Umbilical cord (tissue), 2 donors: ENCODE results near the gene OR6C2. TPM values are rescaled to one million over a fixed set of nuclear protein-coding genes. Genes with fewer than 3 reads are reported as not detected.
A peak's percentile ranks its signal among the peaks of the same experiment; 100 is the strongest.
"Not testable (repeated sequence)": the region's sequence is repeated elsewhere in the genome, so short reads cannot be mapped to it uniquely, and the experiment has no call there.

Source experiments
- DNase-seq: peaks from one replicate; pipeline ENCODE4 v3.0.0-alpha.2; 2015; ENCODE audit warnings: low spot score
- total RNA-seq: library from RNA; depleted of rRNA; stranded (reverse); fragments of >200 nt; gene quantifications from one replicate; pipeline ENCODE4 v1.2.3, GENCODE V29; 2014; ENCODE audit warnings: low replicate concordance; ENCODE audit not compliant: insufficient read depth

The OR6C2 gene
- total RNA-seq, 1 donor from 2014 or later = 11.8 TPM

DNA sequence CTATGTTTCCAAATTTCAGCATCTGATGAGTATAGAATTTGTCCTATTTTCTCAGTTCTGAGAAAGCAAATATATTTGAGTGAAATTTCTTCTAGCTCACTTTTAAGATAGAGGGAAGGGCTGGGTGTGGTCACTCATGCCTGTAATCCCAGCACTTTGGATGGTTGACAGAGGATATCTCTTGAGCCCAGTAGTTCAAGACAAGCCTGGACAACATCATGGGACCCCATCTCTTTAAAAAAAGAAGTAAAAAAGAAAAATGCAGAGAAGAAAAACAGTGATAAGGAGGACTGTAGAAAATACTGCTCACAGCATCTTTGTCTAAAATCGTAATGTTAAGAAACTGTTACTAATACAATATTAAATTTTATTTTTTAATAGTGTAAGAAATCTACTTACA, 28.4 kb downstream of the OR6C2 start:
- peak; percentile 91 for DNase-seq

DNA sequence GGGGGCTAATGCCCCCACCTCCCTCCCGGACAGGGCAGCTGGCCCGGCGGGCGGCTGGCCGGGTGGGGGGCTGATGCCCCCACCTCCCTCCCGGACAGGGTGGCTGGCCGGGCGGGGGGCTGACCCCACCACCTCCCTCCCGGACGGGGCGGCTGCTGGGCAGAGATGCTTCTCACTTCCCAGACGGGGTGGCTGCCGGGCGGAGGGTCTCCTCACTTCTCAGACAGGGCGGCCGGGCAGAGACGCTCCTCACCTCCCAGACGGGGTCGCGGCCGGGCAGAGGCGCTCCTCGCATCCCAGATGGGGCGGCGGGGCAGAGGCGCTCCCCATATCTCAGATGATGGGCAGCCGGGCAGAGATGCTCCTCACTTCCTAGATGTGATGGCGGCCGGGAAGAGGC, 35.3 kb downstream of the OR6C2 start:
- DNase-seq = not testable (repeated sequence)

DNA sequence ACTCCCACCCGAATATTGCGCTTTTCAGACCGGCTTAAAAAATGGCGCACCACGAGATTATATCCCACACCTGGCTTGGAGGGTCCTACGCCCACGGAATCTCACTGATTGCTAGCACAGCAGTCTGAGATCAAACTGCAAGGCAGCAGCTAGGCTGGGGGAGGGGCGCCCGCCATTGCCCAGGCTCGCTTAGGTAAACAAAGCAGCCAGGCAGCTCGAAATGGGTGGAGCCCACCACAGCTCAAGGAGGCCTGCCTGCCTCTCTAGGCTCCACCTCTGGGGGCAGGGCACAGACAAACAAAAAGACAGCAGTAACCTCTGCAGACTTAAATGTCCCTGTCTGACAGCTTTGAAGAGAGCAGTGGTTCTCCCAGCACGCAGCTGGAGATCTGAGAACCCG, 40.4 kb downstream of the OR6C2 start:
- not testable (repeated sequence) for DNase-seq

DNA sequence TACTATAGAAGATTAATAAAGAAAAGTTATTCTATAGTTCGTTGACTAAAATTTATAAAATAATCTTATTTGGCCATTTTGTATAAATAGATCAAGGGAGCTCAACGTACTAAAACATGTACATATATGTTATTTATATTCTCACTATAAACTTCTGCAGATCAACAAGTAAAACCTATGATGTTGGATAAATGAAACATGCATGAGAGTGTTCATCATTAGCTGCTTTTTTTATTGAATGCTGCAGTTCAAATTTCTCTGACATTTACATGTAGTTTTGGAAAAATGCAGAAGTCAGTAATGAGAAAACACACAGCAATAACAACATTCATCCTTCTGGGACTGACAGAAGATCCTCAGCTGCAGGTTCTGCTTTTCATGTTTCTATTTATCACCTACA, 48.2 kb downstream of the OR6C2 start, which contains the start of gene OR6C68:
OR6C68 (plus strand) TSS at position 301 of the 400 bp plus-strand sequence; CDS start at position 301, 0 bp downstream.
- no peak for DNase-seq

DNA sequence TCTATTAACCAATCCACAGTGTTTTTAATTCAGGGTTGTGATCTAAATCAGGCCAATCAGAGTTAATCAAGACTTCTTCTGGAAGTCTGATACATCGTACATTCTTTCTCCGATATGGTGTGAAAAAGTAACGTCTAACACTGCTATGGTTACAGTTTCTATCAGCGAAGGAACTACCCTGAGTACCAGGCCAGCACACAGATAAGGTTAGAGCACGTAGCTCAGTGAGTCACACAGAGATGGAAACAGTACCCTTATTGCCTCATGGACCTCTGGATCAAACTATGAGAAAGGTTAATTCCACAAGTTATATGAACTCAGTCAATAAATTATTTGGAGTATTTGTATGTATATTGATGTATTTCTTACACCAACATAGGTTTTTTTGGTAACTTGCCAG, 51.6 kb downstream of the OR6C2 start:
- peak; percentile 45 for DNase-seq

DNA sequence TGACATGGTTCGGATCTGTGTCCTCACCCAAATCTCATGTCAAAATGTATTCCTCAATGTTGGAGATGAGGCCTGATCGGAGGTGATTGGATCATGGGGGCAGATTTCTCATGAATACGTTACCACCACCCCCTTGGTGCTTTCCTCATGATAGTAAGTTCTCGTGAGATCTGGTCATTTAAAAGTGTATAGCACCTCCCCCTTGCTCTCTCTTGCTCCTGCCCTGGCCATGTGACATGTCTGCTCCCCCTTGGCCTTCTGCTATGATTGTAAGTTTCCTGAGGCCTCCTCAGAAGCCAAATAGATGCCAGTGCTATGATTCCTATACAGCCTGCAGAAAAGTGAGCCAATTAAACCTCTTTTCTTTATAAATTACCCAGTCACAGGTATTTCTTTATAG, 55.4 kb downstream of the OR6C2 start:
- DNase-seq = no peak

DNA sequence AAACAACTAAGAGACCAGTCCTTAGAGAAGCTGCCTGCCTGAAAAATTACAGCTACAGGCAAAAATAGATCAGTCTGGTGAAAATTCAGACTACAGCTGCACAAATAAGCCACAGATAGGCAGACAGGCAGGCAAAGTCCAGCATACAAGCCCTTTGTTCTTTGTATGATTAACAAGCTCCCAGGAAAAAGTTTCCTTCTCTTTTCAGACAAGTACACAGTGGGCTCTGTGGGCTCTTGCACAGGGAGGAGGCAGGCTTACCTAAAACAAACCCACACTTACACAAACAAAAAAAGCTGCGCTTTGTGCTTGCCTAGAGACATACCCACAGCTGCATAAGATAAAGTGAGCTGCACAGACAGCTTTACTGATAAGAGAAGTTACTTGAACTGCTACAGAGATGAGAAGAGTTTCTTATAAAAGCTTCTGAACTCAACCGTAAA, 56.0 kb downstream of the OR6C2 start:
- peak; percentile 85 for DNase-seq

DNA sequence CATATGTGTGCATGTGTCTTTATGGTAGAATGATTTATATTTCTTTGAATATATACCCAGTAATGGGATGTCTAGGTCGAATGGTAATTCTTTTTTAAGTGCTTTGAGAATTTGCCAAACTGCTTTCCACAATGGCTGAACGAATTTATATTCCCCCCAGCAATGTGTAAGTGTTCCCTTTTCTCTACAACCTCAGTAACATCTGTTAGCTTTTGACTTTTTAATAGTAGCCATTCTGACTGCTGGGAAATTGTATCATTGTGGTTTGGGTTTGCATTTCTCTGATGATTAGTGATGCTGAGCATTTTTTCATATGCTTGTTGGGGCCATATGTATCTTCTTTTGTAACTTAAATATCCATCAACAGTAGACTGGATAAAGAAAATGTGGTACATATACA, 57.7 kb downstream of the OR6C2 start:
- no peak for DNase-seq

Other genes starting within 250 kb of the OR6C2 start
- 9.9 TPM for gene OR10A7, start 223.1 kb upstream of the OR6C2 start, total RNA-seq
- not detected for gene OR6C74, start 199.5 kb upstream of the OR6C2 start, total RNA-seq
- 8.4 TPM for gene OR6C6, start 147.5 kb upstream of the OR6C2 start, total RNA-seq
- gene OR6C1, start 129.7 kb upstream of the OR6C2 start, total RNA-seq = 0.48 TPM
- gene OR6C3, start 113.3 kb upstream of the OR6C2 start, total RNA-seq = 8.9 TPM
- gene OR6C75, start 81.1 kb upstream of the OR6C2 start, total RNA-seq = 3.9 TPM
- 1.9 TPM for gene OR6C65, start 43.5 kb upstream of the OR6C2 start, total RNA-seq
- gene OR6C76, start 17.8 kb upstream of the OR6C2 start, total RNA-seq = 16.1 TPM
- 4.6 TPM for gene OR6C70, start 26.1 kb downstream of the OR6C2 start, total RNA-seq
- not detected for gene OR6C68, start 48.3 kb downstream of the OR6C2 start, total RNA-seq
- gene OR6C4, start 105.5 kb downstream of the OR6C2 start, total RNA-seq = 5.5 TPM
- 0.48 TPM for gene OR2AP1, start 128.4 kb downstream of the OR6C2 start, total RNA-seq
- gene OR10P1, start 192.8 kb downstream of the OR6C2 start, total RNA-seq = not detected